ENCODE data around the gene STK25. TPM values are rescaled to one million over a fixed set of nuclear protein-coding genes. Genes with fewer than 3 reads are reported as not detected.

Gene STK25
- total and polyA plus RNA-seq, 8 donors = 93.8 to 446 (median 144) TPM

GRCh38 chr2:241482126-241482955 lies 26.0 kb downstream of the STK25 start:
- WGBS, 5 donors = 83 to 89% (median 85%) methylated on average over 20 of the region's 20 CpGs
- H3K27me3 ChIP-seq = no peaks in the 10 kb centered on the region

GRCh38 chr2:241481687-241482086 lies 26.7 kb downstream of the STK25 start:
- 77 to 100% (median 97%) methylated on average over 1 of the region's 1 CpG for WGBS, 5 donors
- H3K4me1 ChIP-seq = no peaks in the 10 kb centered on the region
- H3K36me3 ChIP-seq = peaks cover 14 to 63% (median 48%) of the 10 kb centered on the region in 4 donors
- no peaks in the 10 kb centered on the region for H3K9me3 ChIP-seq
- no peak overlapping the region for H3K4me3 ChIP-seq
- intact Hi-C loops (cut with DNase I; ENCODE audit: low total_unique reads) = no loop called here
- no peaks in the 10 kb centered on the region for H3K27me3 ChIP-seq
- no peak for TF ChIP-seq POLR2AphosphoS5 (IDR thresholded peaks at IDR 0.05)
- TF ChIP-seq EP300 (IDR thresholded peaks at IDR 0.05) = no peak
- TF ChIP-seq, protein P1, sequence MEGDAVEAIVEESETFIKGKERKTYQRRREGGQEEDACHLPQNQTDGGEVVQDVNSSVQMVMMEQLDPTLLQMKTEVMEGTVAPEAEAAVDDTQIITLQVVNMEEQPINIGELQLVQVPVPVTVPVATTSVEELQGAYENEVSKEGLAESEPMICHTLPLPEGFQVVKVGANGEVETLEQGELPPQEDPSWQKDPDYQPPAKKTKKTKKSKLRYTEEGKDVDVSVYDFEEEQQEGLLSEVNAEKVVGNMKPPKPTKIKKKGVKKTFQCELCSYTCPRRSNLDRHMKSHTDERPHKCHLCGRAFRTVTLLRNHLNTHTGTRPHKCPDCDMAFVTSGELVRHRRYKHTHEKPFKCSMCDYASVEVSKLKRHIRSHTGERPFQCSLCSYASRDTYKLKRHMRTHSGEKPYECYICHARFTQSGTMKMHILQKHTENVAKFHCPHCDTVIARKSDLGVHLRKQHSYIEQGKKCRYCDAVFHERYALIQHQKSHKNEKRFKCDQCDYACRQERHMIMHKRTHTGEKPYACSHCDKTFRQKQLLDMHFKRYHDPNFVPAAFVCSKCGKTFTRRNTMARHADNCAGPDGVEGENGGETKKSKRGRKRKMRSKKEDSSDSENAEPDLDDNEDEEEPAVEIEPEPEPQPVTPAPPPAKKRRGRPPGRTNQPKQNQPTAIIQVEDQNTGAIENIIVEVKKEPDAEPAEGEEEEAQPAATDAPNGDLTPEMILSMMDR (IDR thresholded peaks at IDR 0.05) = no peak
- no peak for TF ChIP-seq POLR2A (IDR thresholded peaks at IDR 0.05)
- DNase-seq = no peak
- no peak overlapping the region for H3K27ac ChIP-seq

More at GRCh38 chr2:241482126-241482955, 26.0 kb downstream of the STK25 start:
- TF ChIP-seq EP300 (IDR thresholded peaks at IDR 0.05) = no peak
- no peak for TF ChIP-seq POLR2AphosphoS5 (IDR thresholded peaks at IDR 0.05)
- TF ChIP-seq POLR2A (IDR thresholded peaks at IDR 0.05) = no peak
- TF ChIP-seq, protein P1 (IDR thresholded peaks at IDR 0.05) = no peak
- Histone ChIP-seq H3K27ac (no peak overlapping the region), H3K4me1 (no peaks in the 10 kb centered on the region), H3K36me3 (peaks cover 14 to 63% (median 49%) of the 10 kb centered on the region in 4 donors), H3K4me3 (no peak overlapping the region), H3K9me3 (no peaks in the 10 kb centered on the region)
- DNase-seq = no peak
- intact Hi-C loops (cut with DNase I; ENCODE audit: low total_unique reads) = no loop called here

GRCh38 chr2:241479026-241479898 lies 29.1 kb downstream of the STK25 start:
- intact Hi-C loops (cut with DNase I; ENCODE audit: low total_unique reads) = no loop called here

DNA sequence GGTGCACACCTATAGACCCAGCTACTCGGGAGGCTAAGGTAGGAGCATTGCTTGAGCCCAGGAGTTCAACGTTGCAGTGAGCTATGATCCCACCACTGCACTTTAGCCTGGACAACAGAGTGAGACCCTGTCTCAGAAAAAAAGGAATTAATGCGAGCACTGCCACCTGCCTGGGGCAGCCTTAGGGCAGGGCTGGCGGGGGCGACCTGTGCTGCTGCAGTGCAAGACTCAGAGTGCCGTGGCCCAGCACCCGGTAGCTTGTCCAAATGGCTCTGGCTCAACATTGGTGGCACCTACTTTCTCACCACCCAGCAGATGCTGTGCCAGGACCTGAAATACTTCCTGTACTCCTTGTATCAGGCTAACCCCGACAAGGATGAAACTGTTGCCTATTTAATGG lies 30.2 kb downstream of the STK25 start:
- no peaks in the 10 kb centered on the region for H3K4me1 ChIP-seq
- H3K9me3 ChIP-seq = no peaks in the 10 kb centered on the region
- H3K27me3 ChIP-seq = no peaks in the 10 kb centered on the region
- no peak overlapping the region for H3K27ac ChIP-seq
- intact Hi-C loops (cut with DNase I; ENCODE audit: low total_unique reads) = no loop called here
- H3K36me3 ChIP-seq = peaks cover 12 to 48% (median 45%) of the 10 kb centered on the region in 4 donors
- no peak for DNase-seq
- TF ChIP-seq, protein P1 (IDR thresholded peaks at IDR 0.05) = no peak
- no peak for TF ChIP-seq POLR2A (IDR thresholded peaks at IDR 0.05)
- TF ChIP-seq EP300 (IDR thresholded peaks at IDR 0.05) = no peak
- no peak for TF ChIP-seq POLR2AphosphoS5 (IDR thresholded peaks at IDR 0.05)
- 84 to 94% (median 92%) methylated on average over 8 of the region's 8 CpGs for WGBS, 5 donors
- no peak overlapping the region for H3K4me3 ChIP-seq

More at GRCh38 chr2:241479026-241479898, 29.1 kb downstream of the STK25 start:
- Histone ChIP-seq H3K36me3 (peaks cover 12 to 59% (median 55%) of the 10 kb centered on the region in 4 donors), H3K27ac (no peak overlapping the region), H3K4me3 (no peak overlapping the region), H3K4me1 (no peaks in the 10 kb centered on the region), H3K27me3 (no peaks in the 10 kb centered on the region), H3K9me3 (no peaks in the 10 kb centered on the region)
- TF ChIP-seq, protein P1 (IDR thresholded peaks at IDR 0.05) = no peak
- no peak for TF ChIP-seq EP300 (IDR thresholded peaks at IDR 0.05)
- TF ChIP-seq POLR2A (IDR thresholded peaks at IDR 0.05) = no peak
- no peak for TF ChIP-seq POLR2AphosphoS5 (IDR thresholded peaks at IDR 0.05)
- 89 to 93% (median 92%) methylated on average over 16 to 18 of the region's 18 CpGs for WGBS, 5 donors
- no peak for DNase-seq

Data from stomach (tissue), 9 donors.